ENCODE data around the gene ZNF324. TPM values are rescaled to one million over a fixed set of nuclear protein-coding genes. Genes with fewer than 3 reads are reported as not detected.

The ZNF324 gene
- total and polyA plus RNA-seq, 9 of the 15 experiments (the other 6 are each of a cell fraction or from before 2014, with no cell fraction given), result 0.92 to 16.4 (median 5.3) TPM

DNA sequence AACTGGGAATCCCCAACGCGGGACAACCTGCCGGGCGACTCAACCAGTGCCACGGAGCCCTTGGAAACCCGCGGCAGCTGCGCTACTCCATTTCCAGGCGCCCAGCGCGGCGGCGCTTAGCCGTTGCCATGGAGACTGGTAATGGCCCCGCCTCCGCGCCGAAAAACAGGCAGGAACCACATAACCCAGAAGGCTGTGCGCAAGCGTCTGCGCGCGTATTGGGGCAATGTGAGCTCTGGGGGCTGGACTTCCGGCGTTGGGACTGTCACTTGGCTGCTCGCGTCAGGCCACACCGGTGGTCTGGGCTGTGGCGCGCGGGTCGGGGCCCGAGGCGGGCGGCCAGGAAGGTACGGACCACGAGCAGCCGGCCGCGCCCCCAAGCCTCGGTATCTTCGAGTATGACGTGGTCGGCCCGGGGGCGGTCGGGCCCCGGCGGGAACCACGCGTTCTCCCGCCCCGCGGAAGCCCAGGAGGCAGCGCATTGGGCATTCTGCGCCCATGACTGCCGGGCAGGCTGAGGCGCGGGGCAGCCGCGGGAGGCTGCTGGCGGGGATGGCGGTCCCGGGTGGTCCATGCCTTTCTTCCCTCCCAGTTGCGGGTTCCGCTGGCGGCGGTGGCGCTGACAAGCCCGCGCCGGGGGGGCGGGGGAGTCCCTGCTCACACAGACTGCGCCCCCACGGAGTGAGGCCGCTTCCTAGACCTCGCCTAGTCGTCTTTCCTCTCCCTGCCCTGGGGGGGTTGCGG, 15.3 kb upstream of the ZNF324 start, which contains the start of gene ZNF324B (continued):
- TF ChIP-seq, protein P1, sequence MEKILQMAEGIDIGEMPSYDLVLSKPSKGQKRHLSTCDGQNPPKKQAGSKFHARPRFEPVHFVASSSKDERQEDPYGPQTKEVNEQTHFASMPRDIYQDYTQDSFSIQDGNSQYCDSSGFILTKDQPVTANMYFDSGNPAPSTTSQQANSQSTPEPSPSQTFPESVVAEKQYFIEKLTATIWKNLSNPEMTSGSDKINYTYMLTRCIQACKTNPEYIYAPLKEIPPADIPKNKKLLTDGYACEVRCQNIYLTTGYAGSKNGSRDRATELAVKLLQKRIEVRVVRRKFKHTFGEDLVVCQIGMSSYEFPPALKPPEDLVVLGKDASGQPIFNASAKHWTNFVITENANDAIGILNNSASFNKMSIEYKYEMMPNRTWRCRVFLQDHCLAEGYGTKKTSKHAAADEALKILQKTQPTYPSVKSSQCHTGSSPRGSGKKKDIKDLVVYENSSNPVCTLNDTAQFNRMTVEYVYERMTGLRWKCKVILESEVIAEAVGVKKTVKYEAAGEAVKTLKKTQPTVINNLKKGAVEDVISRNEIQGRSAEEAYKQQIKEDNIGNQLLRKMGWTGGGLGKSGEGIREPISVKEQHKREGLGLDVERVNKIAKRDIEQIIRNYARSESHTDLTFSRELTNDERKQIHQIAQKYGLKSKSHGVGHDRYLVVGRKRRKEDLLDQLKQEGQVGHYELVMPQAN (IDR thresholded peaks at IDR 0.05; ENCODE audit: borderline replicate concordance), result peak; percentile 78
- TF ChIP-seq TSC22D4 (tag; IDR thresholded peaks at IDR 0.05) (no peak), MTA3 (IDR thresholded peaks at IDR 0.05; ENCODE audit: borderline replicate concordance) (peak; percentile 49; the same call in 1 of the 2 replicates), SOX6 (IDR thresholded peaks at IDR 0.05) (0 out of 2 replicates have a peak, but pooled peaks have one; percentile 4), SMARCB1 (IDR thresholded peaks at IDR 0.05; ENCODE audit: insufficient read length, low read depth) (no peak), ERF (CRISPR knock-in tag; IDR thresholded peaks at IDR 0.05) (peak; percentile 76; the same call in 1 of the 2 replicates), EGR1 (conservative IDR thresholded peaks at IDR 0.05) (peak; percentile 78), RNF2 (IDR thresholded peaks at IDR 0.05) (0 out of 2 replicates have a peak, but pooled peaks have one; percentile 18), MGA (IDR thresholded peaks at IDR 0.05) (no peak), RBM22 (IDR thresholded peaks at IDR 0.05; ENCODE audit: low read depth, low read length, poor library complexity, severe bottlenecking) (peak; percentile 84), JUN (IDR thresholded peaks at IDR 0.05; ENCODE audit: borderline replicate concordance, low read depth, low read length) (peak; percentile 38; the same call in 1 of the 2 replicates), JUN (CRISPR knock-in tag; IDR thresholded peaks at IDR 0.05; ENCODE audit: borderline replicate concordance) (no peak), RFX1 (IDR thresholded peaks at IDR 0.05) (peak; percentile 99)
- TF ChIP-seq, protein P2, sequence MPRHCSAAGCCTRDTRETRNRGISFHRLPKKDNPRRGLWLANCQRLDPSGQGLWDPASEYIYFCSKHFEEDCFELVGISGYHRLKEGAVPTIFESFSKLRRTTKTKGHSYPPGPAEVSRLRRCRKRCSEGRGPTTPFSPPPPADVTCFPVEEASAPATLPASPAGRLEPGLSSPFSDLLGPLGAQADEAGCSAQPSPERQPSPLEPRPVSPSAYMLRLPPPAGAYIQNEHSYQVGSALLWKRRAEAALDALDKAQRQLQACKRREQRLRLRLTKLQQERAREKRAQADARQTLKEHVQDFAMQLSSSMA (CRISPR knock-in tag; IDR thresholded peaks at IDR 0.05), result 0 out of 2 replicates have a peak, but pooled peaks have one; percentile 33

Data from K562 (cell line).